HEK293T (cell line): ENCODE data around the gene IL4.

Source experiments
- BHLHE40 ChIP-seq: fragments of 450-650 bp; IDR thresholded peaks from 2 replicates; pipeline ENCODE4 v1.6.1; 2016; ENCODE audit warnings: mild to moderate bottlenecking, moderate library complexity, borderline replicate concordance
- ELF4 ChIP-seq: fragments of 450-650 bp; IDR thresholded peaks from 2 replicates; pipeline ENCODE4 v1.6.1; 2017; ENCODE audit warnings: antibody characterized with exemption
- FOXA1 ChIP-seq: fragments of 450-650 bp; IDR thresholded peaks from 2 replicates; pipeline ENCODE4 v1.6.1; 2016; ENCODE audit warnings: mild to moderate bottlenecking
- FOXK2 ChIP-seq: fragments of 450-650 bp; IDR thresholded peaks from 2 replicates; pipeline ENCODE4 v1.6.1; 2016; ENCODE audit warnings: mild to moderate bottlenecking
- FOXM1 ChIP-seq: fragments of 450-650 bp; IDR thresholded peaks from 2 replicates; pipeline ENCODE4 v1.6.1; 2017; ENCODE audit warnings: mild to moderate bottlenecking, borderline replicate concordance
- HDGF ChIP-seq: fragments of 450-650 bp; IDR thresholded peaks from 2 replicates; pipeline ENCODE4 v1.6.1; 2017; ENCODE audit warnings: antibody characterized with exemption, borderline replicate concordance
- L3MBTL2 ChIP-seq: fragments of 450-650 bp; conservative IDR thresholded peaks from 2 replicates; pipeline ENCODE4 v1.6.1; 2016; ENCODE audit warnings: mild to moderate bottlenecking
- LEF1 ChIP-seq: fragments of 450-650 bp; IDR thresholded peaks from 2 replicates; pipeline ENCODE4 v1.6.1; 2017; ENCODE audit warnings: mild to moderate bottlenecking, borderline replicate concordance
- NFRKB ChIP-seq: fragments of 450-650 bp; IDR thresholded peaks from 2 replicates; pipeline ENCODE4 v1.6.1; 2016; ENCODE audit warnings: mild to moderate bottlenecking, moderate library complexity
- SP1 ChIP-seq: fragments of 450-650 bp; IDR thresholded peaks from 2 replicates; pipeline ENCODE4 v1.6.1; 2017
- SUZ12 ChIP-seq: fragments of 450-650 bp; IDR thresholded peaks from 2 replicates; pipeline ENCODE4 v1.6.1; 2016; ENCODE audit warnings: mild to moderate bottlenecking
- TF ChIP-seq, protein P1 (sequence below): fragments of 450-650 bp; IDR thresholded peaks from 2 replicates; pipeline ENCODE4 v1.6.1; 2016

- TF ChIP-seq FOXA1 (no peak), FOXK2 (no peak), FOXM1 (no peak), SUZ12 (no peak), SP1 (no peak), BHLHE40 (no peak), NFRKB (no peak), ELF4 (no peak), L3MBTL2 (no peak), LEF1 (no peak), HDGF (no peak)
- TF ChIP-seq, protein P1, sequence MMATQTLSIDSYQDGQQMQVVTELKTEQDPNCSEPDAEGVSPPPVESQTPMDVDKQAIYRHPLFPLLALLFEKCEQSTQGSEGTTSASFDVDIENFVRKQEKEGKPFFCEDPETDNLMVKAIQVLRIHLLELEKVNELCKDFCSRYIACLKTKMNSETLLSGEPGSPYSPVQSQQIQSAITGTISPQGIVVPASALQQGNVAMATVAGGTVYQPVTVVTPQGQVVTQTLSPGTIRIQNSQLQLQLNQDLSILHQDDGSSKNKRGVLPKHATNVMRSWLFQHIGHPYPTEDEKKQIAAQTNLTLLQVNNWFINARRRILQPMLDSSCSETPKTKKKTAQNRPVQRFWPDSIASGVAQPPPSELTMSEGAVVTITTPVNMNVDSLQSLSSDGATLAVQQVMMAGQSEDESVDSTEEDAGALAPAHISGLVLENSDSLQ, result no peak
Measured at GRCh38 chr5:132669966-132670882, 3.6 kb upstream of the IL4 start.
